ENCODE data around the gene GPER1. TPM values are rescaled to one million over a fixed set of nuclear protein-coding genes. Genes with fewer than 3 reads are reported as not detected.
"Not testable (repeated sequence)": the region's sequence is repeated elsewhere in the genome, so short reads cannot be mapped to it uniquely, and the experiment has no call there.

The GPER1 gene
- 10 to 100 TPM in 1 of 2 donors, 1 to 10 TPM in 1; 7.2 to 20.8 TPM for total RNA-seq
- long read RNA-seq, partial matches to known transcripts, result 0 of 13 reads
- long read RNA-seq, other reads (novel, unspliced or antisense), result 9 of 13 reads

DNA sequence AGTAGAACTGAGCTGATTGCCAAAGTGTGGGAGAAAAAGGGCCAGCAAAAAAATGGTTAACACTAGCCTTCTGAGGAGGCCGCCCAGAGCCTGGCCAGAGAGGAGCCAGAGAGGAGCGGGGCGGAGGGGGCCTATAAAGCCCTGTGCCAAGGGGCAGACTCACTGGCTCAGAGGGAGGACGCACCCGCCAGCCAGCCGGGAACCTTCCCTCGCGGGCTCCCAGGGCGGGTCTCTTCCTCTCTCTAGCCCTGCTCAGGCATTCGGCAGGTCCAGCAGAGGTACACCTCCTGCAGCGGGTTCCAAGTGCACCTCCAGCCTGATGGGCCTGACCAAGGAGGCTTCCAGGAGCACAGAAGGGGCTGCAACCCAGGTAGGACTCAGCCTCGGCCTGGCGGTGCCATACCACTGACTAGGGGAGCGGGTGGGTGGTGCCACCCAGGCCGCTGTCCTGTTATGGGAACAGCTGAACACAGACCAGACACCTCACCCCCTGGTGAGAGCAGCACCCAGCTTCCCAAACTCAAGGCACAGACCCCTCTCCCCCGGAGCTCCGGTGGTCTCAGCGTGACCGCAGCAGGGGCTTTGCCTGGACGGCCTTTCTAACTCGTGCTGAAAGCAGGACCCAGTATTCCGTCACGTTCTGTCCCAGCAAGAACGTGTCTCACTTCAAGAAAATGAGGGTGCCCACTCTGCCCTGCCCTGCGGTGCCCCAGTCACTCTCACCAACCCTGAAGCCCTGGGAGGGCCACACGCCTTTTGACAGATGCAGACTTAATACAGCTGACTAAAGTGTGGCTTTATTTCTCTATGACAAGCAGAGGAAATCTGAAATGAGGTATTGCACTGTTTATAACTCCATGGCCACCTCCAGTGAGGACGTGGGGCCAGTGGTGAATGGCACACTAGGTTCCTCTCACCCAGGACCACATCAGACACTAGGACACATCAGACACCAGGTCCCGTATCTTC, at the start of gene GPER1:
Gene GPER1, plus strand, starts transcription at position 162 of the 969 bp plus-strand sequence. CDS start 3,616 bp downstream, outside the sequence.
- ATAC-seq, result peak; percentile 90
- DNase-seq, result peak; percentile 87
- intact Hi-C loops (cut with DNase I, micrococcal nuclease), result no loop called here

DNA sequence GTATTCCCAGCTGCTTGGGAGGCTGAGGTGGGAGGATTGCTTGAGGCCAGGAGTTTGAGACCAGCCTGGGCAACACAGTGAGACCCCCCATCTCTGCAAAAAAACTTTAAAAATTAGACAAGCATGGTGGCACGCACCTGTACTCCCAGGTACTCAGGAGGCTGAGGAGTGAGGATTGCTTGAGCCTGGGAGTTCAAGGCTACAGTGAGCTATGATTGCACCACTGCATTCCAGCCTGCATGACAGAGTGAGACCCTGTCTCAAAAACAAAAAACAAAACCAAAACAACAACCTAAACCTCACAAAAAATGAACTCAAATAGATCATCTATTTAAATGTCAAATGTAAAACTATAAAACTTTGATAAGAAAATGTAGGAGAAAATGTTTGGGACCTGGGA, 47.7 kb upstream of the GPER1 start:
- ATAC-seq; intact Hi-C loops (cut with DNase I, micrococcal nuclease); DNase-seq: not testable (repeated sequence)

DNA sequence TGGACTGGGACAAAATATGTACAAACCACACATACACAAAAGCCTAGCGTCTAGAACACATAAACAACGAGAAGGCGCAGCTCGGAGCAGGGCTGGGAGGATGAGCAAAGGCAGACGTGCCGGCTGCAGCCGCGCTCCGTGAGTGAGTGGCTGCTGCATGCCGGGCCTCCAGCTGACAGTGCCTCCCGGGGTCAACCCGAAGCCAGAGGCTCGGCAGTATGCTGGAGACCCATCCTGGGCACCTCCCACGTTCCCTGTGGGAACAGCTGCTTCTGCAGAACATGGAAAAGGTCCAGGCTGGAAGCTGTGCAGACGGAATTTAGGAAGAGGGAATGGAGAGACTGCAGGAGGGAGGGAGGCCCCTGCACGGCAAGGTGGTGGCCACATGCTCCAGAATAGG, 47.1 kb upstream of the GPER1 start:
- no peak for DNase-seq
- no peak for ATAC-seq
- intact Hi-C loops (cut with DNase I, micrococcal nuclease), result no loop called here

DNA sequence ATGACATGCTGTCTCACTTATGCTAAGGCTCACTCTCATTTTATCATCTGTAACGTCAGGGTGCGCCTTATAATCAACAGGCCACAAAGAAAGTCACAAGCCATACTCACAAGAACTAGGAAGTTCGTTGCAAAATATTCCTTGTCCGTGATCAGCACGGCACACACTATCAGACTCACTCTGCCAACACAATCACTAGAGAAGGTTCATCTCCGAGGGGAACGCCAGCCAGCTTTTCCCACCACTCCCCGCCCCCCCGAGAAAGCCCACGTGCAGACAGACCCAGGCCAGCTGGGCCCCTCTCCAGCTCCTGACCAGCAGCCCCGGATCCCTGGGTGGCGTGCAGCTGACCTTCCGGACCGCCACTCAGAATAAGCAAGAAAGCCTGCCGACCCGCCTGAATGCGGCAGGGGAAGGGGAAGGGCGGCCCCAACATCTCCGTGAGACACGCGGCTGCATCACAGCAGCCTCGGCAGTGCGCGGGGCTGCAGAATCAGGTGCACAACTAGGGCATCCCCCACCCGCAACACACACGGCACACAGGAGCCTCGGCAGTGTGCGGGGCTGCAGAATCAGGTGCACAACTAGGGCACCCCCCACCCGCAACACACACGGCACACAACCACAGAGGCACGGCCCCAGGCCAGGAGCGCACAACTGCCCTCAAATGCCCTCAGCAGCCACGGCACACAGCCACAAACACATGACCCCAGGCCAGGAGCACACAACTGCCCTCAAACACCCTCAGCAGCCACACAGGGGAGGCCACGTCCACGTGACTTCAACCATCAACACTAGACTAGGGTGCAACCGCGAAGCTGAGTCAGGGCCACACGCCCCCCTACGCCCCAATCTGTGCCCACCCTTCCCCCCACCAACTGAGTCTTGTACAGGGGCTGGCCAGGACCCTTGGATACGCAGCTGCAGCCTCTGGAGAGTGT, 46.1 kb upstream of the GPER1 start:
- DNase-seq (no peak), ATAC-seq (no peak)
- intact Hi-C loops (cut with DNase I, micrococcal nuclease), result no loop called here

DNA sequence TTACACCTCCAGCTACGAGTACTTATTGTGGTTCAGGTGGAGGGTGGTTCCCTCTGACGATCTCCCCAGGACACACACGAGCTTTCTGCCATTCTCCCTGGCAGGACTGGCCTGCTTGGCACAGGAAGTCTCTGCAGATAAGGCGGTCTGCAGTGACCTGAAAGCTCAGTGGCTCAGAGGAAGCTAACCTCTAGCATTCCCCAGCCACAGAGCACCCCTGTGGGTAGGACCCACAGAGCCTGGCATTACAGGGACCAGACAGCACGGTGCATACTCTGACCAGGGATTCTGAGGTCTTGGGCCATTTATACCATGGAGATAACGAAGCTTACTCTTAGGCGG, 45.5 kb upstream of the GPER1 start:
- intact Hi-C loops (cut with DNase I, micrococcal nuclease), result no loop called here
- no peak for ATAC-seq
- DNase-seq, result no peak

DNA sequence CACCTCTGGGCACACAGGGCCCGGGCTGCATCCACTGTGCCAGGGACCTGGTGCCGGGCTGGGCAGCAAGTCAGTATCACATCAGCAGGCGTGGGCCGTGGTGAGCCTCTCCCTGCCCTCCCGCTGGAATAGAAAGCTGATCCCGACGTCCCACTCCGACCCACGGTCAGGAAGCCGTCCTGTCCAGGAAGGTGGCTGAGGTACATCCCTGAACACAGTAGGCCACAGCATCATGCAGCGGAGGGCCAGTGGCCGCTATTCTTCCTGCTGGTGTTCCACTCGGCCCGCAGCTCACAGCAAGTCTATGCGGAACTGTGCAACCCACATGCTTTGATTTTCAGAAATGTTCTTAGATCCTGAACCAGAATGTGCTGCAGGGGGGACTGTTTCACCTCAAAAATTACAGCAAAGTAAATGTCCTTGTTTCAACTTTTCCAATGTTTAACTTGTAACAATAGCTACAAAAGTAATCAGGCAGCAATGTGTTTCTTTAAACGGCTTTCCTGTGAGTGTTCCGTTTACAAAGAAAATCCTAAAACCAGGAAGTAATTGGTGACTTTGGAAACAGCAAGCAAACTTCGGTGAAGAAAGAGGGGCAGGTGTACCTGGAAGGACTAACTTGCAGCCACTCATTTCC, 44.2 kb upstream of the GPER1 start:
- intact Hi-C loops (cut with DNase I, micrococcal nuclease), result no loop called here
- peak in 1 of 2 donors; percentile 45 for DNase-seq
- ATAC-seq, result peak; percentile 44

DNA sequence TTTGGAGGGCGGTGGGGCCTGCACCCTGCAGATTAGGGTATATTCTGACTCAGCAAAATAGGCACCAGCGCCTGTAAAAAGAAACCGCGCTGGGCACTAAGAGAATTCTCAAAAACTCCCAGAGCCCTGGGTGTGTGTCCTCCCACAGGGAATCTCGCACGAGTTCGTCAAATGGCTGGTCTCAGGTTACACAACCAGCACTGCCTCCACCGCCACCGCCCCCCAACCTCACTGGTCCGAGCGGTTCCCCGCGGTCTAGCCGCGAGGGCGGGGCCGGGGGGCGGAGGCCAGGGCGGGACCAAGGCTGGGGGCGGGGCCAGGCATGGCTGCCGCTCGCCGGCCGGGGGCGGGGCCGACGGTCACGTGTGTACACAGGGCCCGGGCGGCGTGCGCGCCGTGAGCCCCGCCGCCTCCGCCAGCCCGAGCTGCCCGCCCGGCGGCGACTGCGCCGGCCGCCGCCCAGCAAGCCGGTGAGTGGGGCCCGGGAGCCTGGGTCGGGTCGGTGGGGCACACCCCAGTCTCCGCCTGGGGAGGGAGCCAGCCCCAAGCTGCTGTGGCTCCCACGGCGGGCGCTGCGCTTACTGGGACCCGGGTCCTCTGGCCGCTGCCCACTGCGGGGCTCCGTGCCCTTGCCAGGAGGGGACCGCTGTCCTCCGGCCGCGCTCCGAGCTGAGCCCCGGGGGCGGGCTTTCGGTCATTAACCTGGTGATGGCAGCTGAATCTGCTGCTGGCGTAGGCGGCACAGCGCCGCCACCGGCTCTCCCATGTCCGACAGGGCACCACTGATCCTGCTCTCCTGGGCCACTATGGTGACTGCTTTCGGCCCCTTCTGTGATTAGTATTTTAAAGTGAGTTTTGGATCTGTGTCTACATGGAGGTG, 43.5 kb upstream of the GPER1 start, which contains the start of gene GPR146:
Gene GPR146, plus strand, starts transcription at position 358 of the 880 bp plus-strand sequence. CDS start 12,970 bp downstream, outside the sequence.
- intact Hi-C loops (cut with DNase I, micrococcal nuclease), result no loop called here
- peak; percentile 87 for ATAC-seq
- peak; percentile 96 to 98 for DNase-seq

DNA sequence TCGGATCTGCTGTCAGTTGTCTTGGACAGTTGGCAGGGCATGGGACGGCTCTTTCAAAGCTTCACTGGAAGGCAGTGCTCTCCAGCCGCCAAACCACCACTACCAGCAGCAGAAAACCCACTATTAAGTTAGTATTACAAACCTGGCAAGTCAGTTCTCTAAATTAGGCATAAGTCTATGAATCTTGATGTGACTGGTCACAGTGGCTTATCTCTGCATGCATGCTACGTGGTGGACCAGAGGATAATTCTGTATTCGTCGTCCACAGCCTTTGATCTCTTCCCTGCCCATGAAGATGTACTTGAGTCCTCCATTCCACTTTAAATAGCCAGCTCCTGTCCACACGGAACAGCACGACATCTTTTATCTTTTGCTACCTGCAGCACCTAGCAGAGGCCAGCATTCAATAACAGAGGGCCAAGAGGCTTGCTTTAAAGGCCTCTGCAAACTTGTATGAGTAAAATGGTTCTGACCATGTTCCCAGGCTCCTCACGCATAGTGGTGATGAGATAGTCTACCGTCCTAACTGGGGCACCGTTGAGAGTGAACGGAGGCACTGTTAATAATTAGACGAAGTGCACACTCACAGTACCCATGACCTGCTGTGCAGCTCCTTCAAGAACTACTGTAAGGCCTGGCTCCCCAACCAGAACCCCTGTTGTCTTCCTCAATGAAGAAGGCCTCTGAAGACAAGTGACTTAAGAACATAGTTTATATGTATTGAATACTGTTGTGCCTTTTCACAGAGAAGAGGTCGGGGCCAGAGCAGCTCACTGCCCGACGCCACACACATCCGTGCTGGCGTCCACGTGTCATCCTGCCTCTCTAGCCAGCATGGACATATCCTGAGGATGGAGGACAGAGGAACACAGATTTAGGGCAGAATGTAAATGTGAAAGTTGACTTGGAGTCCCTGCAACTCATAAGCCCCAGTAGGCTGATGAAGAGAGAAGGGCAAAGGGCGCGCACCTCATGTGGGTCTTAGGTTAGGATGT, 42.5 kb upstream of the GPER1 start:
- intact Hi-C loops (cut with DNase I, micrococcal nuclease), result no loop called here
- ATAC-seq (no peak), DNase-seq (no peak)

DNA sequence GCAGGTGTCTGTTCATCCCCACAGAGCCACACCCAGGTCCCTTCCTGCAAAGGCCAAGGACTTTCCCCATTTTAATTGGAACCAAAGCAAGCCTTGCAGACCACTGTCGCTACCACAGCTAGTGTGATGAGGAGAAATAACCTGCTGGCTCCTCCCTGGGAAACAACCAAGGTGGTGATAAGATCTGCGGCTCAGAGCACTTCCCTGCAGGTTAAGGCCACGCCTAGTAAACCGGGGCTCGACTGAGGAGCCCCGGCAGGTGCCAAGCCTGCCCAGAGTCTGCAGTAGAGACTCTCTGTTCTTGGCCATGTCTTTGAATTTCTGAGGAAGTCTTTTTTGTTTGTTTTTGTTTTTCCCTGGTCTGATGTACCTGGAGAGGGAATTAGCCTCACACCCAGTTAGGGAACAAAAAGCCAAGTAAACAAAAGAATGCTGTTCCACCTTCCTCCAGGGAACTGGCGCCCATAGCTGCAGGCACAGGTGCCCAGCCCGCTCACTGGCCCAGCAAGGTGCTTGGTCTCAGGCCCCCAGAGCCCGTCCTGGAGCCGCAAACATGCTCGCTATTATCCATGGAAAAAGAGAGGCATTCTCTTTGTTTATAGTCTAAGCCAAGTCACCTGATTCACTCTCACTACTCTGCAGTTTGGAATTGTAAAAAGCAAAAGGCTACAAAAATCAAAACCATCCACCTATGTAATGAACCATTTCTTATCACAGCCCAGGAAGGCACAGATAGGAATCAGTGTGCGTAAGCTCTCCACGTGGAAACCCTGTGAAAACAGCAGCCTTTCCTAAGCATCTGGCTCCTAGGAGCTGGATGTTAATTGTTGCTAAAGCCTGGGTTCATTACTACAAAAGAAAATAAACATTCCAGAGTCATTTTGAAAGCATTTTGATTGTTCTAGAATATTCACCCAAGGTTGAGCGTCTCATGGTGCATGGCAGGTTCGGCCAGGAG, 40.9 kb upstream of the GPER1 start:
- intact Hi-C loops (cut with DNase I, micrococcal nuclease), result no loop called here
- DNase-seq (peak; percentile 59 to 63), ATAC-seq (peak; percentile 55)

DNA sequence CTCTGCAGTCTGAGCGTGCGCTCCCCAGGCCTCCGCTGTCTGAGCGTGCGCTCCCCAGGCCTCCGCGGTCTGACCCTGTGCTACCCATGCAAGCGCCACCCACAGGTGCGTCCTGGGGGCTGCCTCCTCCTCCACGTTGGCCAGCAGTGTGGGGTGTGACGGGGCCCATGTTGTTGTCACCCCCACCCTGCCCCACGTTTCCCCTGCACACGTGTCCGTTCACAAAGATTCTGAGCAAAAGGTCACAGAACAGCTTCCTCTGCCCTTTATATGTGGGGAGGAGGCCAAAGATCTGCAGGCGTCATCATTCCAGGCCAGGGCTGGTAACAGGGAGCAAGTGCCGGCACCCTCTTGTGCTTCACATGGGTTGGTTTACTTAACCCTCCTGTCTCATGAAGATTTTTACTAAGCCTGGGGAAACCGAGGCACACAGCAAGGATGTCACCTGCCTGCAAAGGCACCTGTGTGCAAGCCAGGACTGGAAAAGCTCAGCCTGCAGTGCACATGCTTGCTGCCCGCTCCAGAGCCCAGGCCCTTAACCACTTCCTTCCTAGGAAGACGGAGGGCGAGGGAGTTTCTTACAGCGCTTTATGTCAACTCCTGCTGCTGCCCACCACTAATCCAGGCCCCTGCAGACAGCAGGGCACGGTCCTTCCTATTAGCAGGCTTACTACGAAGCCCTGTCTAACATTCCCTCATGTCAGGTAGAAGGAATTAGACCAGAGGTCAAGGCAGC, 38.7 kb upstream of the GPER1 start:
- intact Hi-C loops (cut with DNase I, micrococcal nuclease), result no loop called here
- no peak for DNase-seq
- ATAC-seq, result no peak

DNA sequence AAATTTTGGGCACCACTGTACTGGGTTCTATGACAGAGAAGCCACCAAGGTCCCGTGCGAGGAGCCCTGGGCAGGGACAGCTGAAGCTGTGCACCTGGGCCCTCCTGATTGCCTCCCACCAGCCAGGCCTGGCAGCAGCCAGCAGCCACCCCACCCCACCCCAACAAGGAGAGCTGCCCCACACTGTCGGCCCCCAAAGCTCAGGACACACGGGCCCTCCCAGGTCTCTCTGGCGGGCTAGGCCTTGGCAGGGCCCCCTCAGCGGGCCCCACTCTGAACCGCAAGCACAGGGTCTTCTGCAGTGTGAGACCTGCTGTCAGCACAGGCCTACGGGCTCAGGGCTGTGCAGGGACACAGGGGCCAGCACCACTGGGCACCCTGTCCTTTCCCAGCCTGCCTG, 38.1 kb upstream of the GPER1 start:
- DNase-seq, result no peak
- no peak for ATAC-seq
- intact Hi-C loops (cut with DNase I, micrococcal nuclease), result no loop called here

DNA sequence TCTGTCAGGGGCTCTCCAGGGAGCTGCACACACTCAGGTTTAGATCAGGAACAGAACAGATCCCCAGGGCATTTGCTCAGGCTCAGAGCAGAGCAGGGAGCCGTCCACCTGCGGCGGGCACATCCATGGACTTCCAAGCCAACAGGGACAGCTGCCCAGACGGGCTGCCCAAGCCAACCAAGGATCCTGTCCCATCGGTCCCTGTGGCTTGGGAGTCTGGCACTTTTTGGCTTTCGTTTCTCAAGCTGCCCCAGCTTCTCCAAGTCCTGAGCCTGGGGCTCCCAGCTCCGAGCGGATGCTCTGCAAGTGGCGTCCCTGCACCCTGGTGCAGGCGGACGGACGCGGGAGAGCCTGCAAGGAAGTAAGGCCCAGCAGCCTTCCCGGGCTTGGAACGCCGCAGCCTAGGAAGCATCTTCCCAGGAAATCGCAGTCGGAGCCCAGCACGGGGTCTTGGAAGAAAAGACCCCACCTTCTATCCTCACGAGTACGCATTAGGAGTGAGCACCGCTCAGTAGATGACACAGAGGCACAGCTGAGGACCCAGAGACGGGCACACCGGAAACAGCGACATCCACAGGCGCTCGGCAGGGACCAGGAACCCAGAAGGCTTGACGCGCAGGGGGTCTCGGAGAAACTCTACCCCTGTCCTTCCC, 37.5 kb upstream of the GPER1 start:
- ATAC-seq (no peak), DNase-seq (no peak)
- intact Hi-C loops (cut with DNase I, micrococcal nuclease), result no loop called here

DNA sequence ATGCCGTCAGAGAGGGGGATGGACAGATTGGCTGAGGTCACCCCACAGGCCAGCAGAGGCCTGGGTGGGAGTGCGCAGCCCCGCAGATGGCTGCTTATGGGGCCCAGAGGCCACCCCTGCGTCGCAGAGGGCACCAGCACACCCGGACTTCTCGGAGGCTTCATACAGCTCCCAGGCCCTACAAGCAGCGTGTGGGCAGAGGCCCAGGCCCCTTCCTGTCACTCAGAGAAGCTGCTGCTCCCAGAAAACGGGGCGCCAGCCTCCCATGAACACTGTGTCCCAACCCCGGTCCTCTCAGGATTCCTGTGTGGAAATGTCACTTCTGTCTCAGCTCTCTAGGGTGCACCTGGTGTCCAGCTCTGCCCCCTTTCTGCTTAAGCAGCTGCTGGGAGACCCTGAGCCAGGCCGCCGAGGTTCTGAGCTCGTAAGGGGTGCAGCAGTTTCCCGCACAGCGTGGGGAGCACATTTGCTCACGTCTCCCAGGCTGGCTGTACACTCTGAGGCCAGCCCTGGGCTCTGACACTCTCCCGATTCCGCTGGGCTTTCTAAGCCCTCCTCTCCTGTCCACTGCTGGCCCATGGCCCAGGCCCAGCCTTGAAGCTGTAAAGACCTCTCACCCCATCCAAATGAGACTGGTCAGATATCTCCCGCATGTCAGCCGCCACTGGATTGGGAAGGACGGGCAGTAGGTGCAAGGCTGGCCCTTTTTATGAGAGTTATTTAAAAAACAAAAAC, 36.8 kb upstream of the GPER1 start:
- DNase-seq, result no peak
- intact Hi-C loops (cut with DNase I, micrococcal nuclease), result no loop called here
- ATAC-seq, result no peak
